Endothelial cell of umbilical vein (primary cell): Measurements from ENCODE around the gene PAX5.

Source experiments
- EZH2 ChIP-seq: IDR thresholded peaks from 2 replicates; pipeline ENCODE4 v1.6.1; 2012; ENCODE audit warnings: borderline replicate concordance, low read depth, mild to moderate bottlenecking, moderate library complexity, low read length, inconsistent platforms; ENCODE audit not compliant: severe bottlenecking
- FOS ChIP-seq: IDR thresholded peaks from 2 replicates; pipeline ENCODE4 v1.6.1; 2011; ENCODE audit warnings: mild to moderate bottlenecking, low read length, moderate library complexity, borderline replicate concordance; ENCODE audit not compliant: insufficient read depth
- MAX ChIP-seq: IDR thresholded peaks from 2 replicates; pipeline ENCODE4 v1.6.1; 2011; ENCODE audit not compliant: insufficient read depth, insufficient read length
- POLR2A ChIP-seq: IDR thresholded peaks from 2 replicates; pipeline ENCODE4 v1.6.1; 2012; ENCODE audit warnings: low read depth, mild to moderate bottlenecking, control low read depth, low read length
- POLR2AphosphoS5 ChIP-seq: IDR thresholded peaks from 2 replicates; pipeline ENCODE4 v1.6.1; 2012; ENCODE audit warnings: low read depth, mild to moderate bottlenecking, control low read depth, low read length, moderate library complexity; ENCODE audit not compliant: insufficient read depth
- TF ChIP-seq, protein P1 (sequence below), 2 donors: IDR thresholded peaks; 1 replicate in 1 of 2; 2 replicates in 1 of 2; pipeline ENCODE4 v1.5.1; 2011; ENCODE audit warnings: low read length in 2 of 2, mild to moderate bottlenecking in 2 of 2, moderate library complexity in 2 of 2, control low read depth in 1 of 2, inconsistent platforms in 1 of 2, low read depth in 1 of 2; ENCODE audit not compliant: insufficient read depth in 1 of 2; ENCODE audit errors: extremely low read depth in 1 of 2

DNA sequence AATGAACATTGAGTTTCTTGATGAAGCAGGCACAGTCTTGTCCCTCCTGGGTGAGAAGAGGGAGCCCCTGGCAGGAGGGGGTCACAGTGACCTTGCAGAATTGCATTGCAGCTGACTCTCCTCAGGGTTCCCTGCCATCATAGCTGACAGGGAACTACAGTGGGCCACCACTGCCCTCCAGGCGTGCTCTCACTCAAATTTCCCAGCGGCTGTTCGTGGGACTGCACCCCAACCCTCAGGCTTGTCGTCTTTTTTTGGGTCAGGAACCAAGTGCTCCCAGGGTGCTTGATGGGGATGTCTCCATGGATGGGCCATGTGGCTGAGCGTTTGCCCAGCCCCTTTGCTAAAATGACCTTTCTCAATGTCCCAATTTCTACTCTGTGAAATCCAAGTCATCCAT lies 245.5 kb downstream of the PAX5 start:
- TF ChIP-seq POLR2A (no peak), MAX (no peak), FOS (no peak), EZH2 (no peak), POLR2AphosphoS5 (no peak)
- TF ChIP-seq, protein P1, sequence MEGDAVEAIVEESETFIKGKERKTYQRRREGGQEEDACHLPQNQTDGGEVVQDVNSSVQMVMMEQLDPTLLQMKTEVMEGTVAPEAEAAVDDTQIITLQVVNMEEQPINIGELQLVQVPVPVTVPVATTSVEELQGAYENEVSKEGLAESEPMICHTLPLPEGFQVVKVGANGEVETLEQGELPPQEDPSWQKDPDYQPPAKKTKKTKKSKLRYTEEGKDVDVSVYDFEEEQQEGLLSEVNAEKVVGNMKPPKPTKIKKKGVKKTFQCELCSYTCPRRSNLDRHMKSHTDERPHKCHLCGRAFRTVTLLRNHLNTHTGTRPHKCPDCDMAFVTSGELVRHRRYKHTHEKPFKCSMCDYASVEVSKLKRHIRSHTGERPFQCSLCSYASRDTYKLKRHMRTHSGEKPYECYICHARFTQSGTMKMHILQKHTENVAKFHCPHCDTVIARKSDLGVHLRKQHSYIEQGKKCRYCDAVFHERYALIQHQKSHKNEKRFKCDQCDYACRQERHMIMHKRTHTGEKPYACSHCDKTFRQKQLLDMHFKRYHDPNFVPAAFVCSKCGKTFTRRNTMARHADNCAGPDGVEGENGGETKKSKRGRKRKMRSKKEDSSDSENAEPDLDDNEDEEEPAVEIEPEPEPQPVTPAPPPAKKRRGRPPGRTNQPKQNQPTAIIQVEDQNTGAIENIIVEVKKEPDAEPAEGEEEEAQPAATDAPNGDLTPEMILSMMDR (IDR thresholded peaks at IDR 0.05; ENCODE audit: extremely low read depth in 1 of 2, insufficient read depth in 1 of 2, low read depth in 1 of 2, low read length in 2 of 2) = peak in 1 of 2 donors; percentile 13
